Right hindlimb (tissue), 1 donor: ENCODE results near the gene PDCD2.
"Not testable (repeated sequence)": the region's sequence is repeated elsewhere in the genome, so short reads cannot be mapped to it uniquely, and the experiment has no call there.

Experiments used
- DNase-seq: peaks from one replicate; pipeline ENCODE4 v3.0.0-alpha.2; 2018

Gene PDCD2

GRCh38 chr6:170545405-170545804 is 39.0 kb downstream of the PDCD2 start:
- DNase-seq: no peak

GRCh38 chr6:170542031-170542719 is 42.3 kb downstream of the PDCD2 start:
- DNase-seq: no peak

GRCh38 chr6:170537329-170537728 is 47.1 kb downstream of the PDCD2 start:
- no peak for DNase-seq

DNA sequence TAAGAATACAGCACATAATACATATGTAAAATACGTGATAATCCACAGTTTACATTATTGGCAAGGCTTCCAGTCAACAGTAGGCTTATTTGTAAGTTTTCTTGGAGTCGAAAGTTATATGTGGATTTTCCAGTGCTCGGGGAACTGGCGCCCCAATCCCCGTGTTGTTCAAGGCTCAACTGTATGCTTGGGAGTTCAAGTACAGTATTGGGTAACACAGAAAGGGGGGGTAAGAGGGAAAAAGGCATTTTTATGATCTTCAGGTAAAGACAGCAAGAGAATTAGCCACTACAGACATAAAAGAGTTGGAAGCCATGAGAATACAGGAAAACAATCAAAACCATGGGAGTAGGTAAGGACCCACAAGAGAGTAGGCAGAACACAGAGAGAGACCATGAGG is 47.8 kb downstream of the PDCD2 start:
- no peak for DNase-seq

GRCh38 chr6:170535004-170535403 is 49.4 kb downstream of the PDCD2 start:
- DNase-seq: no peak

DNA sequence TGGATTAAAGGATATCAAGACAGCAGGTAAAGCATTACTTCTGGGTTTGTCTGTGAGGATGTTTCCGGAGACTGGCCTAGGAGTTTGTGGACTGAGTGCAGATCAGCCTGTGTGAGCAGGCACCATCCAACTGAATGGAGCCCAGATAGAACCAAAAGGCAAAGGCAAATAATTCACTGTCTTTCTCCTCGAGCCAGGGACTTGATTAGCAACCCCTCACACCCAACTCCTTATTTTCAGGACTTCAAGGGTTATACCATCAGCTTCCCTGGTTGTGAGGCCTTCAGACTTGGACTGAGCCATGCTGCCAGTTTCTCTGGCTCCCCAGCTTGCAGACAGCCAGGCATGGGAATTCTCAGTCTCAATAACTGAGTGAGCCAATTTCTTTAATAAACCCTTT is 50.6 kb downstream of the PDCD2 start:
- DNase-seq: no peak

DNA sequence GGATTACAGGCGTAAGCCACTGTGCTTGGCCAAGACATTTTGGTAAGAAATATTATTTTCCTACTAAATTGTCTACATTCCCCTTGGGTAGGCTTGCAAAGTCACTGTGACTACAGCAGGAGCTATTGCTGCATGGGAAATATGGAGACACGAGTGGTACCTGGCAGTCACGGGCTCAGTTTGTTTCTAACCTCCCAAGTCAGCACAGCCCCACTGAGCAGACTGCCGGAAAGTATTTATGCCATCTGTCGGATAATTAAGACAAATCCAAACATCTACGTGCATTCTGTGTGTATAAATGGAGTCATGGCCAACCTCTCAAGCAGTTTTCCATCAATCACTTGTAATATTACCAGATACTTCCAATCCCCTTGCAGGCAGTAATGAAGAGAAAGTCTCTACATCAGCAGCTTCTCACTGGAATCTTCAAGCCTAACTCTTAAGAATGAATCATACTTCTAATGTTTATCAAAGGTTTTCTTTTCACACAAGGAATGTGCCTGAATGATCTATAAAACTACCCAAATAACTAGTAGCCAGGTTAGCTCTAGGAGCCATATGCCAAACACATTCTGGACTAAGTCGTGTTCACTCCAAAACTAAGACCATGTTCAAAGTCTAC is 51.5 kb downstream of the PDCD2 start:
- no peak for DNase-seq

DNA sequence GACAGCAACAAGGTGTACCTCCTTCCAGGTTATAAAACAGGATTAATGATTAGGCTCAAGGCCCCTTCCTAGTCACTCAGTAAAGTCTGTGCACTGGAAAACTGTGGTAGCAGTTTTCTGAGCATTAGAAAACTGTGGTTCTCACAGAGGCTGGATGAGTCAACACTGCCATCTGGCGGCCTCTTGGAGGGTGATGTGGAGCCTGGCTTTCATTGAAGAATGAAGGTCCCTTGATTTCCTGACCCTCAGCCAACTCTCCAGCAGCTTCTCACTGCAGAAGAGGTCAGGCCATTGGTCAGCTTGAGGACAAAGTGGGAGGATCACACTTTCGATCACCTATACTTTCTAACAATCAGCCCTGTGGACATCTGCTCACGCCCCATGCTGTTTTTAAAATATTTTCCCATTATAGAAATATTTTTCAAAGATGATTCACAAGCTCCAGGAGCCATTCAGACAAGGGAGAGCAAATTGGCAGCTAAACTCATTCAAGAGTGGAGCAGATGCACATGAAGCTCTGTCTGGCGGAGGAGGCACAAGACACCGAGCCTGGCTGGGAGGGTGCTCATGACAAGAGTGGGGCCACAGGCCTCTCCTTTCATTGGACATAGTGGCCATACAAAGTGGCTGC is 54.5 kb downstream of the PDCD2 start:
- peak; percentile 80 for DNase-seq

DNA sequence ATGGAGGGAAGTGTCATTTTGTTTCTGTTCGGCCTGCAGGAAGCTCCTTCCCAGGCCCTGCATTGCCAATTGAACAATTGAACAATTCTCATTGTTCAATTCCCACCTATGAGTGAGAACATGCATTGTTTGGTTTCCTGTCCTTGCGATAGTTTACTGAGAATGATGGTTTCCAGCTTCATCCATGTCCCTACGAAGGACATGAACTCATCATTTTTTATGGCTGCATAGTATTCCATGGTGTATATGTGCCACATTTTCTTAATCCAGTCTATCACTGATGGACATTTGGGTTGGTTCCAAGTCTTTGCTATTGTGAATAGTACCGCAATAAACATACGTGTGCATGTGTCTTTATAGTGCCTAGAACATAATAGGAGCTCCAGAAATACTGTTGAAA is 56.4 kb downstream of the PDCD2 start:
- not testable (repeated sequence) for DNase-seq

- no peak for DNase-seq
Measured at GRCh38 chr6:170525795-170526194, 58.6 kb downstream of the PDCD2 start.
